IPS-NIHi11 (cell line): ENCODE results near the gene LPP.

Source experiments
- DNase-seq: peaks from one replicate; pipeline ENCODE4 v3.0.0; 2012; ENCODE audit warnings: mixed read lengths, low spot score

Gene LPP

DNA sequence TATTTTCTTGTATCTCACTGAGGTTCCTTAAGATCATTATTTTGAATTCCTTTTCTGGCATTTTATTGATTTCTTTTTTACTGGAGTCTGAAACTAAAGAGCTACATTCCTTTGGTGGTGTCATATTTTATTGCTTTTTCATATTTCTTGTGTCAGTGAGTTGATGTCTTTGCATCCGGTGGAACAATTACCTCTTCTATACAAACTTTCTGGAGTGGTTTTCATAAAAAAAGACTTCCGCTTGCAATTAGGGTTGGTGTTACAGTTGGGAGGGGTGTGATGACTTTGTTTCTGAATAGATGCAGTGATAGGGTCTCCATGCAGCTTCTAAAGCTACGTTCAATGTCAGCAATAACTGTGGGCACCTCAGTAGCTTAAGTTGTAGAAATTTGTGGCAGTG is 181.7 kb downstream of the LPP start:
- DNase-seq = no peak

DNA sequence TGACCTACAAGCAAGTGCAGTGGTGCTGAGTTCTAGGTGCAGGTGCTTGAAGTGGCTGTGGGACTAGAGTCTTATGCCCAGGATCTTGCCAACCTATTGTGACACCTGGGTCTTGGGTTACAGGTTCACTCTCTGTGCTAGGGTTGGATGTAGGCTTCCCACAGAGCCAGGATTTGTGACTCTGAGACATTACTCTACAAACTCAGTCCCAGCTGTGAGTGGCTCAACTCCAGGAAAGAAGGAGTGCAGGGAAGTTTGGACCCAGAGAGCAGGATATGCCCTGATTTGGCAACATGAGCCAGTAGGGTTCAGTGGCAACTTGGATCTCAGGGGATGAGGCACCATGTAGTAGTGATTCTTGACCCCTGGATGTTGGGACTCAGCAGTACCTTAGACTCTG is 182.2 kb downstream of the LPP start:
- no peak for DNase-seq

DNA sequence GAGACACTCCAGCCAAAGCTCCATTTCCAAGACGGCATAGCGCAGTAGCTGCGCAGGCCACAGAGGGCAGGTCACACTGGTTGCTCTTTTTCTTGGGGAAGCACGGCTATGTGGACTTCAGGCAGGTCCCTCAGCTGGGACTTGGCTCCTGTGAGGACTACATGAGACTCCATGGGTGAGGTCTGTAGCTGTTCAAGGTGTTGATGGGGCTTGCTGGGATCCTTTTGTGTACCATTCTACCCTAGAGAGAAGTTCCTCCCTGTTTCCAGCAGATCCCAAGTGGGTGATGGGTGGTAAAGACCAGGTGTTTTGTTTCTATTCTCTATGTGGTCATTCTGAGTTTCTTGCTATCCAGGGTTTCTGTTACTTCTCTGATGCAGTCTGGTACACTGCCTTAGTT is 183.3 kb downstream of the LPP start:
- no peak for DNase-seq

DNA sequence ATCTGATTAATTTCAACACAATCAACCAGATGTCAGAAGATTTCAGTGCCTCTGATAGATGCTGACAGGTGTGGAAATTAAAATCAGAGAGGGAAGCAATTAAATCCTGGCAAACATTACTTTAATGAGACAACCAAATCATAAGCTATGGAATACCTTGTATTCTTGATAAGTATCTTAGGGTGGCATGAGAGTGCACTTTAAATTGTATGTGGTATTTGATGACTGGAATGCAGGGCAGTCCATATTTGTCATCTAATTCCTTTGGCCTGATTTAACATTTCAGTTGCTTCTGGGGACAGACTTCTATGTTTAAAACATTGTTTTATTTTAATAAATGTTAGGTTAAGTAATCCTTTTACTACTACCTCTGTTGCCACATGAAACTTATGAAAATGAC is 184.1 kb downstream of the LPP start:
- no peak for DNase-seq

DNA sequence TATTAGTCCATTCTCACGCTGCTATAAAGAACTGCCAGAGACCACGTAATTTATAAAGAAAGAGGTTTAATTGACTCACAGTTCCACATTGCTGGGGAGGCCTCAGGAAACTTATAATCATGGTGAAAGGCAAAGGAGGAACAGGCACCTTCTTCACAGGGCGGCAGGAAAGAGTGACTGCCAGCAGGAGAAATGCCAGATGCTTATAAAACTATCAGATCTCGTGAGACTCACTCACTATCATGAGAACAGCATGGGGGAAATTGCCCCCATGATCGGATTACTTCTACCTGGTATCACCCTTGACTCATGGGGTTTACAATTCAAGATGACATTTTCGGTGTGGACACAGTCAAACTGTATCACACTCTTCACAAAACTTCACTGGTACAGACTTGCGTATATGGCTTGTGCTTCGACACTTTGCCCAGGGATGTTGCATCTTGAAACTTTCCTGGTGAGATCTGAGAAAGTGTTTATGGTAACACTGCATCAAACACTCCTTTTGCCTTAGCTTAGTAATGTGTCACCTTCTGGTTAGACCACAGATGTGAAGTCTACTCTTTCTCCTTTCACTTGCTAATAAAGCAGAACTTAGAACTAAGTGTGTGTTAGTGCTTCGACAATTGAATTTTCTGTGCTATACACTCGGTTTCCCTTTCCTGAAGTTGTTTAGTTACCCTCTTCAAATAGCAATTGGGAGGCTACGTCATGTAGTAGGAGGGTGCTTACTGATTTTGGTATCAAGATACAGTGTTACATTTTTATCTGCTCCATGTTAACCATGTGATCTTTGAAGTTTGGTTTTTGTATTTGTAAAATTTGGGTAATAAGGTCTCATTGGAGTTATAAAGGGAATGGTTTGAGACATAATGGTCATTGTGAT is 185.7 kb downstream of the LPP start:
- DNase-seq = no peak

DNA sequence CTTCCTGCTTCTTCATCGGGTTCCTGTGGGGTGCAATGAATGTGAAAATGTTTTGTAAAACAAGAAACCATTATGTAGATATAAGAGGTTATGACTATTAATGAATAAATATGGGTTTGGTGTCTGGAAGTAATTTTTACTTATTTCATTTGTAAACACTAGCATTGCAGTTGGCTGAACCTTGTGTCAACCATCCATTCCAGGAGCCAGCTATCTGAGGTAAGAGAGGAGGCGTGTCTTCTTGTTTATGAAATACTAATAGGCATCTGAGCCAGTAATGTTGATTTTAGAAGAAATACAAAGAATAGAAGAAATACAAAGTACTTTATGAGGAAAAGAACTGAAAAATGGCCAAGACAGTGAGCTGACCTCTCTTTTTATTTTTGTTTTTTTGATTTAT is 187.5 kb downstream of the LPP start:
- no peak for DNase-seq

DNA sequence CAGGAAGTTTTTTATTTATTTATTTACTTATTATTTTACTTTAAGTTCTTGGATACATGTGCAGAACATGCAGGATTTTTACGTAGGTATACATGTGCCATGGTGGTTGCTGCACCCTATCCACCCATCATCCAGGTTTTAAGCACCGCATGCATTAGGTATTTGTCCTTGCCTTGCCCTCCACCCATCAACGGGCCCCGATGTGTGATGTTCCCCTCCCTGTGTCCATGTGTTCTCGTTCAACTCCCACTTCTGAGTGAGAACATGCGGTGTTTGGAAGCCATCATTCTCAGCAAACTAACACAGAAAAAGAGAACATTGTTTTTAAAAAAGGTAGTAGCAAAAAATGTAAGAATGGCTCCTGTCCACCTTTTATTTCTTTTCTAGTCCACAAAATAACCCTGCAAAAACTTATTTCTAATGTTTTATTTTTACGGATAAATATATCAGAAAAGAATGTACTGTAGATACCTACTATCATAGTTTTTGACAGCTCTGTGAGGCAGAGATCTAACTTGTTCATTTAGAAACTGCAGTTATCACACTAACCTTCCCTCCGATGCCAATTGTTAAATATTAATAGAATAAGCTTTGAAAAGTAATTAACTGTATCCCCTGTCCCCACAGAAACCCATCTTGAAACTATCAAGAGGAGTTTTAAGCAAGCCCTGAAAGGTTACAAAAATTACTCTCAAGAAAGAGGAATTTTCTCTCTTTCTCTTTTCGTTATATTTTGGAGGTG is 189.2 kb downstream of the LPP start:
- DNase-seq = no peak

DNA sequence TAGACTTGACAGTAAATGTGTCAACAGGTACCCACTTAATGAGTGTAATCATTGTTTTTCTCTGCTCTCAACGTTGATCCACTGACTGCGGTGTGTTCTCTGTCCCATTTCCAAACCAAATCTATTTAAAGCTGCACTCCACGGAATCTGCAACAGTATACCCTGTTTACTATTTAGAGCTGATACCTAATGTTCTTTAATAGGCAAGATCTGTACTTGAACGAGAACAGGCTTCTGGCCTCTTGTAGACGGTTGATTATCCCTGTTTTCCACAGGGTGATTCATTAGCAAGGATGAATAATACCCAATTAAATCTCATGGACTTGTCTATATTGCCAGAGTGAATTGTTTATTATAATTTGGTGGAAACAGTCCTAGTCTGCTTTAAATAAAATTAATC is 189.9 kb downstream of the LPP start:
- no peak for DNase-seq

DNA sequence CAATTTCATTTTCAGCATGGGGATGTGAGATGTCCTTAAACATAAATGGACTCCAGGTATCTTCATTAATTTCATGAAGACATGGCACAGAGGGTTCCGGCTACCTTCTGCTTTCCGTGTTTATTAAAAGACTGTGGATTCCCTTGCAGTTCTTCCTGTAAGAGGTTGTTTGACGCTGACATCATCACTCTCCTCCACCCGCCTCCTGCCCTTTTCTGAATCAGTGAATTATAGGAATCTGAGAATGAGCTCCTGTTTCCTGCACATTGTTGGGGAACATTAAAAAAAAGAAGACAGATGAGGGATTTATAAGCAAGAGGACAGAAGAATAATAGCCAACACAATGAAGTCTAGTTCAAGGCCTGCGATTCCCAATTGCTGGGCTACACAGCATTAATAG is 191.3 kb downstream of the LPP start:
- DNase-seq = peak; percentile 33

DNA sequence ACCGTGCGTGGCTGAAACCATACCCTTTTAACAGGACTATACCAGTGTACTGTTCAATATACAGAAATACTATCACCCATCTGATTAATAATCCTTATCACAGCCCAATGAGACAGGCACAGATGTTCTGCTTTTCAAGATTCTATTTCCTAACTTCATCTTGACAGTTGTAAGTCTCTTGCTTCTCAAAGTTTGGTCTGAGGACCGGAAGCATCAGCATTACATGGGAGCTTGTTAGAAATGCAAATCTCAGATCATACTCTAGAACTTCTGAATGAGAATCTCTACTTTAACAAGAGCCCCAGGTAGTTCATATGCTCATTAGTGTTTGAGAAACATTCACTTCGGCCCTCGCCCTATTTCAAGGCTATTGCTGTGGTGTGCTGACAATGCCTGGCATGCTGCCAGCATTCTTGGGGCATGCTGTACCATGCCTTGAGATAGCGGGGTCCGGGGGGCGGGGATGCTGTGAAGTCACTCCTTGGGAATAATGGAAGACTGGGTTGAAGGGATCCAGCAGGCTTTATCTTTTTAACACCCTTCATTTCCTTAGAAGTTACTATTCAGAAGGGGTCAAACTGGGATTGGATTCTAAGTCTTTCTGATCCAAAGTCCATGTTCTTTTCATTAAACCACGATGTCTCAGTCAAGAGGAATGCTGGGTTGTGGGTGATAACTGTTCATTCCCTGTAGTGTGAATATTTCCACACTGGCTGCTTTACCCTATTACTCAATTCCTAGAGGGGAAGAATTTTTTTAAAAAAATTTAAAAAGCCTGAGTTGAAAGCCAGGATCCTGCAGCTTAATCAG is 194.7 kb downstream of the LPP start:
- DNase-seq = peak; percentile 30

DNA sequence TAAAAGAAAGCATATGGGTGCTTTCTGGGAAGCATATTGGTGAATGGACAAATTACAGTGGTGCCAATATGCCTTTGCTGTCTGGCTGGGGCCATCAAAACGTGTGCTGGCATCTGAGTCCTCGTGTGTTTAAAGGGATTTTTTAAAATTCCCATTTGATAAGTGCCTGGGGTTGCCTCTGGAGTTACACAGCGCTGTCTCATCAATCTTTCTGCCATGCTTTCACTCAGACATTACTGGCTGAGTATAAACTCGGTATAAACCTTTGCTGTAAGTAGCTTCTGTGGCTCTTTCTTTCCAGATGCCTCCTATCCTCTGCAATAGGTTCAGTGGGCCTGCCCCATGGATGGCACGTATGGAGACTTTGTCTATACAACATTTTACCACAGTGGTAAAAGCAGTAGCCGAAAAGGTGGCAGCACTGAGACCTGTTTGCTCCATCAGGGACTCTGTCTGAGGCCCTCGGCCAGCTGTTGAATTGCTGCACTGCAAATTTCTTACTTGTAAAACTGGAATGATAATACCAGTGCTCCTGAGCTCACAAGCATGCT is 195.5 kb downstream of the LPP start:
- no peak for DNase-seq

DNA sequence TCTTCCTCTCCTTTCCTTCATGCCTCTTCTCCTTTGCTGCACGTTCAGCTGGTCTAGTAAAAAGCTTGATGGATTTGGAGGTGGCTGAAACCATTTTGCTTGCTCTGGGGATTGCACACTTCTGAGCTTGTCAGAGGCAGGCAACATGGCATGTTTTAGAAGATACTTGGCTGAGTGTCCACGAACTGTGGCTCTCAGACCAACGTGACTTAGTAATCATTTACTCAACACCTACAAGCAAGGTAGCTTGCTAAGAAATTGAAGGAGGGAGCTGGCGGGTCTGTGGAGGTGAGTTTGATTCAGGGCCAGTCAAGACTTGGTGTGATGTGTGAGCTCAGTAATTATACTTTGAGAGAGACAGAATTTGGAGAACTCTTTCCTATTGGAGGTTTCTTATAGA is 196.0 kb downstream of the LPP start:
- no peak for DNase-seq

DNA sequence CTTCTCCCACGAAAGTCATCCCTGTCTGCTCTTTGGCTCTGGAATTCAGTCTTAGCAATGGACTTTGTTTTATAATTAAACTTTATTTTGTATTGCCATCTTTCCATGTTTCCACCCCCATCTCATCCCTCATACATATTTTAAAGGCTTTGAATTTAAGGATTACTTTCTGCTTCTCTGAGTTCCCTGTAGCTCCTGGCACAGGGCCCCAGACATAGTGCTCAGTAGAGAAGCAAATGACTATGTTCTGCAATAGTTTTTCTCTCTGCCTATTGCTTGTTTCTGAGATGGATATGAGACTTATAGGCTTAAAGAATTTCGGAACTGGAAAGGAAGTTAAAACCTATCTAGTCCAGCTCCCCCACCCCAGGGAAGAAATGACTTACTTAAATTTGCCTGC is 197.0 kb downstream of the LPP start:
- no peak for DNase-seq

DNA sequence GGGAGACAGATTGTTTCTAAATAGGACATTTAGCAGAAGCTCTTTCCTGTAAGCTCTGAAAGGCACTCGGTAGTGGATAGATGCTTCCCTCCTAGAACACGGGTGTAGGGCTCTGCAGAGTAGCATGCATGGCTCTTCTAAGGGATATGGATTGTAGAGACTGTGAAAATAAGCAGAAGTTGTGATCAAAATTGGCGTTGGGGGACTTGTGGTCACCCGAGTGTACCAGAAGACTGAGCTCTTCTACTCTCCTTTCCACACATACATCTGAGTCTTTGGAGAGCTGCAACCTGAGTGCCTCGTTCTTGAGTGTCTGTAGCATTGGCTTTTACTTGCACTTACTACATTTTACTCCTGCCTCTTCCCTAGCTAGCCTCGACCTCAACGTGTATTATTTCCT is 197.7 kb downstream of the LPP start:
- no peak for DNase-seq

DNA sequence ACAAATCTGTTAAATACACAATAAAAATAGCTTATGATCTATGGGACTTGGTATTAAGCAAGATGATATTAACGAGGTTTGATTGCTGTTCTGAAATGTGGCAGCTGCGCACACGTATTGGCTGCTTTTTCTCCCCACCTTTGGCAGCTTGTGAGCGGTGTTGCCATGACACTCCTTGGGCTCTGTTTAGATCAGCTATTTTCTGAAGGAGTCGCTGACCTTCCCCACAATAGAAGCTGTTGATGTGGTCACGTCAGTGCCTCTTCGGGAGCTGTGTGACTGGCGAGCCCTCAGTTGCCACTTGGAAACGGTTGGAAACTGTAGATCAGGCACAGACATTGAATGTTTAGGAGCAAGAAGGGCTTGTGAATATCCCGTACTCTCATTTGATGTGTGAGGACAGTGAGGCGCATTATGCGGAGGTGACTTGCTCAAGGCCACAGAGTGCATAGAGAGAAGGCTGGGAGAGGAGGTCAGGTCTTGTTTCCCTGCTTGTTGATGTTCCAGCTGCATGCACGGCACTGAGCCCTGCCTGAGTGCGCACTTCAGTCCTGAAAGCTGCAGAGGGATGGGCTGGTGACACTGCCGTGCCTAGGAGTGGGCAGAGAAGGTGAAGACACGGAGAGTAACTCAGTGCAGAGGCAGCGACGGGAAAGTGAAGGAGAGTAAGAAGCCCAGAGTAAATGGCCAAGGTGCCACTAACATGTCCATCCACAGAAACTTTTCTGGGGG is 198.4 kb downstream of the LPP start:
- no peak for DNase-seq

DNA sequence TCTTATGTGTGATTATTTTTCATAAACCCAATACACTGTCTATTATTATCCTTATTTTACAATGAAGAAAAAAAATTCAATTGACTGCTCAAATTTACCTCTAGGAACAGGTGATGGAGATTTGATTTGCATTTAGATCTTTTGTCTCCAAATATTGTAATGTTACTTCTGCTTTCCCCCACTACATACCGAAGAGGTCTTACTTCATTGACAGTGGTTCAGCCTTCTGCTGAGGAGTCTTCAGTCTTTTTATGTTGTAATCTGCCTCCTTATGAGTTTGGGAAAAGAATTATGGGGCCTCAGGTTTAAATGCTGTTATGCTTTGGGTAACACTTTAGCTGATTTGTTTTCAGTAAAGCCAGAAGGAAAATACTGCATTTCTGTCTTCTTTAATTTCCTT is 199.5 kb downstream of the LPP start:
- DNase-seq = no peak

DNA sequence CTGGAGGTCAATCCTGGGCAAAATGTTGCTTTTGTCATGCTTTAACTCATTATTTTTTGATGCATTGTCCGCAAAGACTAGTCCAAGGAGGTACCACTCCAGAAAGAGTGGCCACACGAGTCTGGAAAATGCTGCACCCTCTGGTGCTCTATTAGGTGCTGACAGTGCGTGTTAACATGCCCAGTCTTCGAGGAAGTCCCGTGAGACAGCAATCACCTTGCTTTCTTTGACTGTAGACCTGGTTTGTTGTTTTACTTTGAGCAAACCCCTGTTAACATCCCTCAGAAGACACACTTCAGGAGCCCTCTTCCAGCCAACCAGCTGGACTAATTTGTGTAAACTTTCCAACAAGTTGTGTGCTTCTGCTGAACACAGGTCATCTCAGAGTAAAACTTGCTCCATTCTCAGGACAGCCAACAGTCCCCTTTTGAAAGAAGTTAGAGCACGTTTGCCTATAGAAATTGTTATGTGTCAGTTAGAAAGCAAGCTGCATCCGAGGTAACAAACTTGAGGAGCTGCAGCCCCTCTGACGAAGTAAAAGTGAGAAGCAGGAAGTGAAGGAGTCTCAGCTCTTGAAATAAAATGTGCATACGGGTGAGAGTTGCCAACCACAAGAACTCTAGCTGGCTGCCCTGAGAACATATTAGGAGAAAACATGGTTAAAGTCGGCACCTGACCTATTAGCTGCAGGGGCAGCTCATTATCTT is 205.0 kb downstream of the LPP start:
- no peak for DNase-seq

DNA sequence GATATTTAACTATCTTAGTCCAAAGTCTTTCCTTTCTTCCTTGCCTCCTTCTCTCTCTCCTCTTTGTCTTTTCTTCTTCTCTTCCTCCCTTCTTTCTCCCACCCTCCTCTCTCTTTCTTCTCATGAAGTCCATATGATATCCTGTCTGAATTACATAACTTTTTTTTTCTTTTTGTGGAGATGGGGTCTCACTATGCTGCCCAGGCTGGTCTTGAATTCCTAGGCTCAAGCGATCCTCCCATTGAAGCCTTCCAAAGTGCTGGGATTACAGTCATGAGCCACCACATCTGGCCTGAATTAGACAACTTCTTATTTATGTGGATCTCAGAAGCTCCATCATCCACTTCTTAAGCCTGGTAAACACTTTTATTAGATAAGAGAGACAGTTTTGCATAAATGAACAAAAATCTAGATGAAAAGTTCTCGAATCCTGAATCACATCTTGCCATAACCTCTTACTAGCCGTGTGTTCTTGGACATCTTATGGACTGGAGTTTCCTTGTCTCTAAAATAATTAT is 206.5 kb downstream of the LPP start:
- no peak for DNase-seq

DNA sequence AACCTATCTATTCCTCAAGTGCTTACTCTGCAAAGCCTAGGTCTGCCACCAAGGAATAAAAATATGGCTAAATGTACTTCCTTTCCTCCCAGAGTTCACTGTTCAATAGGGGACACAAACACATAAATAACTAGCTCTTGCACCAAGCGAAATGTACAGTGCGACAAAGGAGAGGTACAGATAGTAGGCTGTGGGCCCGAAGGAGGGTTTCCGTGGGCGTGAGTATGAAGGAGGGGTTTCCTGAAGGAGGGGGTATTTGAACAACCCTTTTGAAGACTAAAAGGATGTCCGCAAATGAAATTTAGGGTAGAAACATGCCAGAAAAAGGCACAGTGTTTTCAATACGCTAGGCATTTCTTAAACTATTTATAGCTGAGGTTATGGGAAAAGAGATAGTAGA is 207.9 kb downstream of the LPP start:
- DNase-seq = no peak

DNA sequence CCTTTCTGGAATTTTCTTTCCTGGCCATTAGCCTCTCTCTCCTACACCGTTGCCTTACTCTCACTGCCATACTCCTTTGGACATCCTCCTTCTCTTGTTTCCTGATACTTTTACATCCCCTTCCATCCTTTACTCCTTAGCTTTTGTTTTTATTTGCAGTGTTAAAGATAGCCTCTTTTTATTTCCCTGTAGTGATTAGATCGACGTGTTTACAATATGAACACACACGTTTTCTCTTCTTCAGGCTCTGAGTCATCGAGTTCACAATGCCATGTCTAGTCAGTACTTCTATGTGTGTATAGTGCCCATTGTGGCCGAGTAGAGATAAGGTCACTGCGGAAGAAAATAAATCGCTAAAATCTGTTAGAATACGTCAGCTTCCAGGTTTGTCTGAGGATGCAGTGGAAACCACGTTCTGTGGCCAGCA is 208.5 kb downstream of the LPP start:
- no peak for DNase-seq

DNA sequence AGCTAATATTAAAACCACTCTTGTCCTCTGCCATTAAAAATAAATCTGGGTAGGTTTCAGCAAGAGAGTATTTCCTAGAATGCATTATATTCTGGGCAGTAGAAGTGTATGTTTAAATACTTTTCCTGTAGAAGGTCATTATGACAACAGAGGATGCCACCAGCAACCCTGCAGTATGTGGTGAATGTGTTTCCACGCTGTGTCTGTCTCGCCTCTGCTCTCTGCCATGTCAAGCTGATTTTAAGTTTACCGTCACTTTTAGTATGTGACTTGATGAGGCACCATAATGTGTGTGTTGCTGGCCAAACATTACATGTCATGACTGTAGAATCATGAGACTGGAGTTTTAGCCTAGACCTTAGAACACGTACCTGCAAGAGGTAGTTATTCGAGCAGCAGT is 211.2 kb downstream of the LPP start:
- DNase-seq = no peak
